Activated CD4-positive, alpha-beta memory T cell treated with anti-CD3 and anti-CD28 coated beads for 36 hours (primary cell): ENCODE data around the gene LRRFIP1. TPM values are rescaled to one million over a fixed set of nuclear protein-coding genes. Genes with fewer than 3 reads are reported as not detected.

Experiments
- CTCF ChIA-PET: fragments of 350-600 bp; sonication (Branson Sonifier 250); formaldehyde crosslinking; loops from one replicate; lab custom pipeline; 2021; ENCODE audit warnings: antibody characterized with exemption, inconsistent platforms; lab: Charles Lee
- POLR2A ChIA-PET: fragments of 350-600 bp; sonication (Branson Sonifier 250); formaldehyde crosslinking; loops from one replicate; lab custom pipeline; 2021; ENCODE audit warnings: antibody characterized with exemption; lab: Charles Lee
- DNase-seq: peaks from one replicate; pipeline ENCODE4 v3.0.0-alpha.2; 2020
- H3K27ac Mint-ChIP-seq: one replicate; pipeline ENCODE4 v1.8.0; 2021; ENCODE audit warnings: mixed read lengths
- H3K27me3 Mint-ChIP-seq: one replicate; pipeline ENCODE4 v1.8.0; 2021; ENCODE audit warnings: mixed read lengths
- H3K36me3 Mint-ChIP-seq: one replicate; pipeline ENCODE4 v1.8.0; 2021; ENCODE audit warnings: mixed read lengths
- H3K4me1 Mint-ChIP-seq: one replicate; pipeline ENCODE4 v1.8.0; 2021; ENCODE audit warnings: low read depth, mixed read lengths
- H3K4me3 Mint-ChIP-seq: one replicate; pipeline ENCODE4 v1.8.0; 2021; ENCODE audit warnings: mild to moderate bottlenecking, mixed read lengths
- H3K9me3 Mint-ChIP-seq: one replicate; pipeline ENCODE4 v1.8.0; 2021; ENCODE audit warnings: mixed read lengths
- intact Hi-C: fragments of 100-400 bp; cut with micrococcal nuclease; formaldehyde crosslinking; loops from one replicate; pipeline ENCODE4 v1.15.1; 2023
- total RNA-seq, 2 experiments: library from RNA; stranded (reverse); gene quantifications; one replicate each; pipeline ENCODE4 v1.2.3, GENCODE V29; 2021

Gene LRRFIP1
- total RNA-seq, 2 experiments from 2014 or later = 238 to 240 TPM

DNA sequence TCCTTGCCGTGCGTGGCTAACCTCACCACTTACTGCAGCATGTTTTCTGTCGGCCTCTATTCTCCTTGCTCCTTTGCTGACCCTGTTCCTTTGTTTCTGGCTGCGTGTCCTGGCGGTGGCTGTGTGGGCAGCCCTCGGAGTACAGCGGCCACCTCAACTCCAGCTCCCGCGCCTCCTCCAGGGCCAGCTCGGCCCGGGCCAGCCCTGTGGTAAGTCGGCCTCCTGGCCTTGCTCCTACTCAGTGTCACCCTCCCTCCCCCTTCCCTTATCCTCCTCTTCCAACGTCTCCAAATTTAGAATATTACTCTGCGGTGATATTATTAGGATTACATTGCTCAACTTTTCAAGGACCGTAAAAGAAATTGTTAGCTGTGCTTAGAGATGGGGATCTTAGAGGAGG lies 111.7 kb downstream of the LRRFIP1 start:
- Mint-ChIP-seq H3K36me3 (peaks cover 23% of the 10 kb centered on the region), H3K4me1 (peaks cover 56% of the 10 kb centered on the region), H3K27ac (peak overlapping the region; percentile 43), H3K27me3 (no peaks in the 10 kb centered on the region), H3K4me3 (no peak overlapping the region), H3K9me3 (no peaks in the 10 kb centered on the region)
- ChIA-PET POLR2A (no interaction called here), CTCF (no interaction called here)
- intact Hi-C loops = no loop called here
- DNase-seq = no peak

DNA sequence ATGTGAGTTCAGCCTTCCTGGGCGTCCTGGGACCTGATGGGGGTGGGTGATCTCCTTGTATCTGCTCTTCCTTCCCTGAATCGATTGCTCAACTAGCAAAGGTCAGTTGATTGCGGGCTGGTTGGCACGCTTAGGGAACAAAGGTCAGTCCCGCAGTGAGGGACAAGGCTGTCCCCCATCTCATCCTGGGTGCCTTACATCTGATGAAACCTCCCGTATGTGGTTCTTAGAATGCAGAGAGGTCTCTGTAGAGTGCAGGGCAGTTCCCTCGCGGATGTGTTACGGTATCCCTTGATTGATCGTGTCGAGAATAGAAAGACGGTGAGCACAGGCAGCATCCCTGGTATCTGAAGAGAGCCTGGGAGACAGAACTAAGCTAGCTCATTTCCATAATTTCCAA lies 114.8 kb downstream of the LRRFIP1 start:
- DNase-seq = no peak
- H3K4me3 Mint-ChIP-seq = no peak overlapping the region
- peaks cover 19% of the 10 kb centered on the region for H3K36me3 Mint-ChIP-seq
- peak overlapping the region; percentile 52 for H3K27ac Mint-ChIP-seq
- peaks cover 50% of the 10 kb centered on the region for H3K4me1 Mint-ChIP-seq
- H3K9me3 Mint-ChIP-seq = no peaks in the 10 kb centered on the region
- CTCF ChIA-PET = interaction anchor here (1.1 to 6.7 kb wide), 3 partner anchors 19 to 162 kb away, joined by 3 to 192 read pairs (median 54); no protein-coding TSS in a partner anchor
- intact Hi-C loops = no loop called here
- no peaks in the 10 kb centered on the region for H3K27me3 Mint-ChIP-seq
- POLR2A ChIA-PET = no interaction called here

DNA sequence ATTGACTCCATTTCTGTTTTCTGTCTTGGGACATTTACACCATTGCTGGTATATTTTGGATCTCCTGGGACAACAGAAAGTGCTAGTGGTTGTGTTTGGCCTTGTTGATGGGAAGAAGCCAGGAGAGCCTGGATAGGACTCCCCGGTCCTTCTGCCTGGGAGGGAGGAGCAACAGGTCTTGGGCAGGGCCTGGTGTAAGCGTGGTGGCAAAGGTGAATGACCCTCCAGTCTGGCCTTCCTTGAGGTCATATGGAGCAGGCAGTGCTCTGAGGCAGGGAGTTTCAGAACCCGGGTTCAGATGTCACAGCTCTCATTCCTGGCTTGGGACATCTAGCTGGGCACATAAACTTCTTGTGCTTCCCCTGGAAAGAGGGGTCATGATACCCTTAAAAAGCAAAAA lies 115.2 kb downstream of the LRRFIP1 start:
- no peaks in the 10 kb centered on the region for H3K9me3 Mint-ChIP-seq
- intact Hi-C loops = no loop called here
- ChIA-PET CTCF (interaction anchor here (0.6 to 6.7 kb wide), 8 partner anchors 8 to 397 kb away, joined by 3 to 192 read pairs (median 4); no protein-coding TSS in a partner anchor), POLR2A (no interaction called here)
- no peak for DNase-seq
- peak overlapping the region; percentile 52 for H3K27ac Mint-ChIP-seq
- peaks cover 50% of the 10 kb centered on the region for H3K4me1 Mint-ChIP-seq
- H3K27me3 Mint-ChIP-seq = no peaks in the 10 kb centered on the region
- H3K36me3 Mint-ChIP-seq = peaks cover 19% of the 10 kb centered on the region
- H3K4me3 Mint-ChIP-seq = no peak overlapping the region

DNA sequence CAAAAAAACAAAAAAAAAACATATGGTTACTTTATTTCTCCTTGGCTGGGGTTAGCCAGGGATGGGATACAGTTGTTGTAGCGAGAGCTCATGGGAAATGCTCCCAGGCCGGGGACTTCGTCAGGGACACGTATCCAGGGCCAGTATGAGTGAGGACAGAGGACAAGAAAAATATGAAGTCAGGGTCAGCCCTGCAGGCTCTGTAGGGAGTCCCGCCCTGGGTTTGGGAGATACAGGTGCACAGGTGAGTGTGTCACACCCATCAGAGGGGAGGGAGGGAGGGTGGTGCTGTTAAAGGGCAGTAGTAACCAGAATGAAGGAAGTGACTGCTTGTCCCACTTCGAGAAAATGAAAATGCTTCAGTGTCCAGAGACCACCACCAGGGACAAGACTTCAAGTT lies 115.6 kb downstream of the LRRFIP1 start:
- CTCF ChIA-PET = interaction anchor here (0.6 to 6.7 kb wide), 9 partner anchors 9 to 396 kb away, joined by 3 to 192 read pairs (median 4); no protein-coding TSS in a partner anchor
- POLR2A ChIA-PET = no interaction called here
- no peak overlapping the region for H3K4me3 Mint-ChIP-seq
- peak overlapping the region; percentile 67 for H3K27ac Mint-ChIP-seq
- H3K4me1 Mint-ChIP-seq = peaks cover 48% of the 10 kb centered on the region
- no peaks in the 10 kb centered on the region for H3K9me3 Mint-ChIP-seq
- intact Hi-C loops = no loop called here
- no peaks in the 10 kb centered on the region for H3K27me3 Mint-ChIP-seq
- no peak for DNase-seq
- peaks cover 16% of the 10 kb centered on the region for H3K36me3 Mint-ChIP-seq

DNA sequence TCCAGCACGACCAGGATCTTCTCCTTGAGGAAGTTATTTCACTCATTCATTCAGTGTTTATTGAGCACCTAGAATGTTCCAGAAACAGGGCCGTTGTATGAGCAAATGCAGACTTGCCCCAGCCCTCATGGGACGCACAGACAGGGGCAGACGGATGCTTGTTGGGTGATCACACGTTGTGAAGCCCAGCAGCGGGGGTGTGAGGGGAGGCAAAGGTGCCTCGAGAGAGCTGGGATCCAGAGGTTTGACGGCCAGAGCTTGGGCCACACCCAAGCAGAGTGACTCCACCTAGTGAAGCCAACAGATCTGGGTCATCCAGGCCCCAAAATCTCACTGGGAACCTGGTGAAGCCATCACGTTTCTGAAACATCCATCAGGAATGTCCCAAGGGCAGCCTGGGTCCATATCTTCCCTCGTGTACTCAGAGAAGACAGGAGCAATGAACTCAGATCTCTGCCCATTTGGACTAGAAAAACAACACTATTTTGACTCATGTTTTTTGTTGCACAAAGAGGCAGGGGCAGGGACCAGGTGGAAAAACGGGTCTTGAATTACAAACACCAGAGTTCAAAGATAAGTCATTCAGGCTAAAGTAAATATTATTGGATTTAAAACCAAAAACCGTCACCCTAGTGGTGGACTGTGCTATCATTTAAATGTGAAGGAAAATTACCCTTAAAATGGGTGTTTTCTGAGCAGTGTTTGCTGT lies 116.3 kb downstream of the LRRFIP1 start:
- no peak for DNase-seq
- Mint-ChIP-seq H3K4me1 (peaks cover 44% of the 10 kb centered on the region), H3K27ac (peak overlapping the region; percentile 67), H3K36me3 (peaks cover 21% of the 10 kb centered on the region), H3K27me3 (no peaks in the 10 kb centered on the region), H3K9me3 (no peaks in the 10 kb centered on the region), H3K4me3 (no peak overlapping the region)
- intact Hi-C loops = loop anchor here (2.0 kb wide), 1 partner anchor 47 kb away; no protein-coding TSS in a partner anchor
- ChIA-PET CTCF (interaction anchor here (0.6 to 6.7 kb wide), 17 partner anchors 9 to 396 kb away, joined by 3 to 192 read pairs (median 11); no protein-coding TSS in a partner anchor), POLR2A (no interaction called here)

DNA sequence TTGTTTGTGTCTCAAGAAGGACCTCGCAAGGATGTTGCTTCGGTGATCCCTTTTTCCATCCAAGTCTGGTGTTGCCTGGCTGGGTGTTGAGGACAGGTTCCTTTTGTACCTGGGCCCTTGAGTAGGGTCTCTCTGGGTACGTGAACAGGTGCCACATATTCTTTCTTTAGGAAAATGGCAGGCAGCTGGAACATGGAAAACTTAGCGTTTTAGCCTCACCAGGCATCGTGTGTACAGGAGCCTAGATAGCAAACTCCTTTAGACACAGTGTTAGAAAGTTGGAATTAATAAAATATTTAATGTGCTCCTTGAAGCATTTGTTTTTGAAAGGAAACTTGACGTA lies 116.9 kb downstream of the LRRFIP1 start:
- H3K27ac Mint-ChIP-seq = peak overlapping the region; percentile 67
- H3K9me3 Mint-ChIP-seq = no peaks in the 10 kb centered on the region
- DNase-seq = no peak
- H3K4me3 Mint-ChIP-seq = no peak overlapping the region
- peaks cover 22% of the 10 kb centered on the region for H3K36me3 Mint-ChIP-seq
- H3K4me1 Mint-ChIP-seq = peaks cover 44% of the 10 kb centered on the region
- no peaks in the 10 kb centered on the region for H3K27me3 Mint-ChIP-seq
- CTCF ChIA-PET = interaction anchor here (0.7 to 6.7 kb wide), 21 partner anchors 10 to 519 kb away, joined by 3 to 192 read pairs (median 12); no protein-coding TSS in a partner anchor
- POLR2A ChIA-PET = no interaction called here
- intact Hi-C loops = loop anchor here (2.0 kb wide), 1 partner anchor 47 kb away; no protein-coding TSS in a partner anchor

DNA sequence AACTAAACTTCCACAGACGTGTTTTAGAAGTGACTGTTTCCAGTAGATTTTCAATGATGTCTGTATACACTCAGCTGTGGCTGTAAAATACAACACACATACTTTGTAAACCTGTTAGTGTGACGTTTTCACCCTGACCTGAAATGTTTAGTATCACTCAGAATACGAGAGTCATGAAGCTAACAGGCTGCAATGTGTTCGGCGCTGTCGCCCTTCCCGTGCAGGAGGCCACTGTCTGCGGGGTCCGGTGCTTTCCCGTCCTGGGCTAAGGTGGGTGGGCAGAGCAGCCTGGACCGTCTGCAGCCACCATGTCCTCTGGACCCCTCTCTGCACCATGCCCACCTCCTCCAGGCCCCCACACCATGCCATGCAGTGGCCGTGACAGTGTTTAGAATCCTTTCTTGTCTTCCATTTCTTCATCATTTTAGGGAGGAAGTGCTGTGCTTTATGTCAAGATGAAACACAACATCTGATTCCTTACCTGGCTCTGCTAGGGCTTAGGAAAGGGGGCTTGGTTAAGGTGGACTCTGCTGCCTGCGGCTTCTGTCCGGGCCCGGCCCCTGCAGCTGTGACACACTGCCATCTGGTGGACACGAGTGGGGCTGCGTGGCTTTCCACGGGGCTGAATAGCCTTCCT lies 117.3 kb downstream of the LRRFIP1 start:
- Mint-ChIP-seq H3K36me3 (peaks cover 27% of the 10 kb centered on the region), H3K4me3 (no peak overlapping the region), H3K27ac (peak overlapping the region; percentile 76), H3K4me1 (peaks cover 39% of the 10 kb centered on the region), H3K9me3 (no peaks in the 10 kb centered on the region), H3K27me3 (no peaks in the 10 kb centered on the region)
- CTCF ChIA-PET = interaction anchor here (0.7 to 6.7 kb wide), 42 partner anchors 8 to 519 kb away, joined by 3 to 192 read pairs (median 5); no protein-coding TSS in a partner anchor
- POLR2A ChIA-PET = interaction anchor here (1.1 to 1.5 kb wide), 2 partner anchors 13 to 48 kb away, joined by 3 to 4 read pairs; no protein-coding TSS in a partner anchor
- intact Hi-C loops = loop anchor here (1.0 to 2.0 kb wide), 3 partner anchors 48 to 163 kb away; no protein-coding TSS in a partner anchor
- peak; percentile 86 for DNase-seq

DNA sequence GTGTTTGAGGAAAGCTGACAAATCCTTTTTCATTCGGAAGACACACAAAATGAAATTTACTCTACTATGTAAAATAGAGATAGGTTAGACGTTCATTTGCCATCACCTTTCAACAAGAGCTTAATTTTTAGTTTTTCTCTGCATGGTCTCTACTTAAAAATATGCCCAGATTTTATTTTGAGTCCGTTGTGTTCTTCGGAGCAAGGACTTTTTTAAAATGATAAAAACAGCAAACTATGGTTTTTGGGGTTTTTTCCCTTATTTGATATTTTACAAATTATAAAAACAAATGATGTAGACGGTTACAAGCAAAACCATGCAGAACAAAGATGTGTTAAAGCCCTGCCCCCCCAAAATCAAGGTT lies 117.8 kb downstream of the LRRFIP1 start:
- POLR2A ChIA-PET = interaction anchor here (1.1 to 1.5 kb wide), 2 partner anchors 14 to 49 kb away, joined by 3 to 4 read pairs; no protein-coding TSS in a partner anchor
- Mint-ChIP-seq H3K4me1 (peaks cover 37% of the 10 kb centered on the region), H3K4me3 (no peak overlapping the region)

DNA sequence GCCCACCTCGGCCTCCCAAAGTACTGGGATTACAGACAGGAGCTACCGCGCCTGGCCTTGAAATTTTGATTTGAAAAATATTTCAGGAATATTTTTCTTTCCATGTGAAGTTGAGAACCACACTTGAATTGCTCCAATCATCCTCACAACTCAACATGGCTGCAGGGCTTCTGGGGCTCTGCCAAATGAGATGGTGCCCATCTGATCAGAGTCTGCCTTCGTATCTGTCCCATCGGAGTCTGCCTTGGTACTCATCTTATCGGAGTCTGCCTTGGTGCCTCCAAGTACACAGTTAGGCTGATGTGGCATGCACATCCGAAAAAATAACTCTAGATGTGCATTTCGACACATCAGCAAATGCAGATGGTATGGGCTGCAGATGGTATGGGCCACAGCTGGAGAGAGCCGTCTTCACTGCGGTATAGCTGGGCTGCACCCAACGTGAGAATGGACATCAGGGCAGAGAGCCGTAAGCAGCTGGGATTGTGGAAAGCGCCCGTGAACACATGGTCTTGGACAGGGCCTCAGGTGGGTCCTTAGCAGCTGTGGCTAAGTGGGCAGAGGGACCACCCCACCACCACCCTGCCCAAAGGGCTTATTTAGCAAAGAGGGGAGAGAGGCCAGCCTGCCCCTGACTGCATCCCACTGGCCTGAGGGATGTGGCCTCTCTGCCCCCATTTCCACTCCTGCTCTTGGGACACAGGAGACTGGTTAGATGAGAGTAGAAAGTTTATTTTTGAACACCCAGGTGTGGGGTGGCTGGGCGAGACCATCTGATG lies 119.1 kb downstream of the LRRFIP1 start:
- no peak overlapping the region for H3K27ac Mint-ChIP-seq
- peaks cover 34% of the 10 kb centered on the region for H3K36me3 Mint-ChIP-seq

More for the DNA sequence above, 117.8 kb downstream of the LRRFIP1 start:
- Mint-ChIP-seq H3K27ac (peak overlapping the region; percentile 76), H3K9me3 (no peaks in the 10 kb centered on the region), H3K36me3 (peaks cover 30% of the 10 kb centered on the region), H3K27me3 (no peaks in the 10 kb centered on the region)
- intact Hi-C loops = loop anchor here (1.0 to 2.0 kb wide), 3 partner anchors 48 to 164 kb away; no protein-coding TSS in a partner anchor
- no peak for DNase-seq
- CTCF ChIA-PET = interaction anchor here (0.7 to 6.7 kb wide), 40 partner anchors 8 to 518 kb away, joined by 3 to 192 read pairs (median 6); no protein-coding TSS in a partner anchor

DNA sequence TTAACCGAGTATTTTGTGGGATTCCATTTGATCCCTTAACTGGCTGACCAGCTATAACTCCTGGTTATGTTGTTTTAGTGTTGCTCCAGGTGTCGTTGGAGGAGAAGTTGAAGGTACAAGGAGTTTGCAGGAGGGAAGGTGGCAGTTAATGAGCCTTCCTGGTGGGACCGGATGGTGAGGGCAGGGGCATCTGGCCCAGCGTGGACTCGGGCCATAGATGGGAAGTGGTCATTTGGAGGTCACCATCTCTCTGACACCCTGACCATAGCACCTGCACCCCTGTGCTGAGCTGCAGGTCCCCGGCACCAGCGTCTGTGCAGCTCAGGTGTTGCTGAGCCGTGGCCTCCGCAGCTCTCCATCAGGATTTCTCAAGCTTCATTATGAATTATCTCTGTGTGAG lies 119.8 kb downstream of the LRRFIP1 start:
- ChIA-PET POLR2A (interaction anchor here (1.2 kb wide), 1 partner anchor 51 kb away, joined by 3 read pairs; no protein-coding TSS in a partner anchor), CTCF (interaction anchor here (0.6 to 6.7 kb wide), 6 partner anchors 51 to 632 kb away, joined by 3 to 192 read pairs (median 6); no protein-coding TSS in a partner anchor)
- H3K27ac Mint-ChIP-seq = no peak overlapping the region
- intact Hi-C loops = no loop called here
- no peaks in the 10 kb centered on the region for H3K27me3 Mint-ChIP-seq
- DNase-seq = no peak
- peaks cover 35% of the 10 kb centered on the region for H3K4me1 Mint-ChIP-seq
- peaks cover 39% of the 10 kb centered on the region for H3K36me3 Mint-ChIP-seq
- H3K4me3 Mint-ChIP-seq = no peak overlapping the region
- no peaks in the 10 kb centered on the region for H3K9me3 Mint-ChIP-seq

More for the DNA sequence above, 119.1 kb downstream of the LRRFIP1 start:
- intact Hi-C loops = no loop called here
- POLR2A ChIA-PET = interaction anchor here (1.2 kb wide), 1 partner anchor 50 kb away, joined by 3 read pairs; no protein-coding TSS in a partner anchor
- Mint-ChIP-seq H3K4me3 (no peak overlapping the region), H3K9me3 (no peaks in the 10 kb centered on the region), H3K4me1 (peaks cover 31% of the 10 kb centered on the region), H3K27me3 (no peaks in the 10 kb centered on the region)
- no peak for DNase-seq
- CTCF ChIA-PET = interaction anchor here (0.6 to 6.7 kb wide), 11 partner anchors 16 to 633 kb away, joined by 3 to 192 read pairs (median 9); no protein-coding TSS in a partner anchor

DNA sequence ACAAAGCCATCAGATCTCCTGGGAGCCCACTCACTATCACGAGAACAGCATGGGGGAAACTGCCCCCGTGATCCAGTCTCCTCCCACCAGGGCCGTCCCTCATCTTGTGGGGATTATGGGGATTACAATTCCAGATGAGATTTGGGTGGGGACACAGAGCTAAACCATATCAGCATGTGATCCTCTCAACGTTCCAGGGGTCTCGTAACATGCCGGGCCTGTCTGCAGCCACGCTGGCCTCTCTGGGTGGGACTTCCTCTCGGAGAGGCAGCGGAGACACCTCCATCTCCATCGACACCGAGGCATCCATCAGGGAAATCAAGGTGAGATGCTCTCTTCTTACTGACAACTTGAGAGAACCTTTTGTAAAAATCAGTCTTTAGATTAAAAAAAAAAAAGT lies 121.6 kb downstream of the LRRFIP1 start:
- POLR2A ChIA-PET = no interaction called here
- CTCF ChIA-PET = interaction anchor here (0.8 to 5.2 kb wide), 2 partner anchors 174 to 236 kb away, joined by 3 to 27 read pairs; no protein-coding TSS in a partner anchor
- H3K27me3 Mint-ChIP-seq = no peaks in the 10 kb centered on the region

More for the DNA sequence above, 121.6 kb downstream of the LRRFIP1 start:
- H3K9me3 Mint-ChIP-seq = no peaks in the 10 kb centered on the region
- peaks cover 28% of the 10 kb centered on the region for H3K4me1 Mint-ChIP-seq
- intact Hi-C loops = no loop called here
- H3K36me3 Mint-ChIP-seq = peaks cover 53% of the 10 kb centered on the region
- no peak overlapping the region for H3K4me3 Mint-ChIP-seq
- no peak overlapping the region for H3K27ac Mint-ChIP-seq
- no peak for DNase-seq
